Lower leg skin (tissue), 4 donors: ENCODE data around the gene DMAP1. TPM values are rescaled to one million over a fixed set of nuclear protein-coding genes. Genes with fewer than 3 reads are reported as not detected.

Experiments
- DNase-seq, 2 donors: peaks; one replicate each; pipeline ENCODE4 v3.0.0-alpha.2; 2019; ENCODE audit warnings: low spot score in 2 of 2
- H3K4me3 ChIP-seq: fragments of 200-600 bp; sonication (generic); 2 replicates; pipeline ENCODE4 v1.5.1; 2017; ENCODE audit warnings: mild to moderate bottlenecking, low read depth; ENCODE audit not compliant: poor library complexity, severe bottlenecking
- CTCF ChIP-seq, 3 donors: fragments of 450-650 bp; IDR thresholded peaks; one replicate each; pipeline ENCODE4 v1.5.1; 2016; ENCODE audit warnings: antibody characterized with exemption in 3 of 3, mild to moderate bottlenecking in 3 of 3, moderate library complexity in 2 of 3
- POLR2A ChIP-seq, 2 donors: fragments of 450-650 bp; IDR thresholded peaks; one replicate each; pipeline ENCODE4 v1.6.1; 2016 to 2017; ENCODE audit warnings: antibody characterized with exemption in 2 of 2, mild to moderate bottlenecking in 1 of 2, moderate library complexity in 1 of 2
- WGBS, 2 donors: methylation state at CpG; one replicate each; pipeline ENCODE4 v1.1.5; 2018; 5-methylcytosine and 5-hydroxymethylcytosine counted together
- intact Hi-C: fragments of 100-400 bp; cut with DNase I; formaldehyde crosslinking; loops from one replicate; pipeline ENCODE4 v1.15.0; 2023; ENCODE audit warnings: low total_unique reads
- total RNA-seq, 4 donors: library from RNA; depleted of rRNA; stranded (reverse); fragments of >200 nt; gene quantifications; one replicate each; pipeline ENCODE4 v1.1.0, GENCODE V29; 2016

Gene DMAP1
- total RNA-seq, 4 donors from 2014 or later: 37.1 to 46.9 (median 39.8) TPM

GRCh38 chr1:44264451-44264771 is 51.1 kb downstream of the DMAP1 start:
- H3K4me3 ChIP-seq: no peak overlapping the region
- TF ChIP-seq CTCF (IDR thresholded peaks at IDR 0.05): no peak
- no peak for TF ChIP-seq POLR2A (IDR thresholded peaks at IDR 0.05)
- intact Hi-C loops: no loop called here
- 95 to 98% methylated on average over 11 of the region's 11 CpGs for WGBS, 2 donors
- no peak for DNase-seq

- no peak overlapping the region for H3K4me3 ChIP-seq
- 84 to 88% methylated on average over 1 of the region's 1 CpG for WGBS, 2 donors
- no peak for DNase-seq
- intact Hi-C loops: no loop called here
- no peak for TF ChIP-seq CTCF (IDR thresholded peaks at IDR 0.05)
- no peak for TF ChIP-seq POLR2A (IDR thresholded peaks at IDR 0.05)
These were observed 52.5 kb downstream of the DMAP1 start for GRCh38 chr1:44265656-44266358.

- intact Hi-C loops: no loop called here
- TF ChIP-seq CTCF (IDR thresholded peaks at IDR 0.05) (no peak), POLR2A (IDR thresholded peaks at IDR 0.05) (no peak)
- WGBS, 2 donors: 96% methylated on average over 6 of the region's 6 CpGs
- DNase-seq: no peak
- H3K4me3 ChIP-seq: no peak overlapping the region
These were observed 53.4 kb downstream of the DMAP1 start for GRCh38 chr1:44266400-44267344.

- DNase-seq: no peak
- 67 to 78% methylated on average over 5 of the region's 5 CpGs for WGBS, 2 donors
- TF ChIP-seq CTCF (IDR thresholded peaks at IDR 0.05) (no peak), POLR2A (IDR thresholded peaks at IDR 0.05) (no peak)
These were observed 54.2 kb downstream of the DMAP1 start for GRCh38 chr1:44267438-44267837.

GRCh38 chr1:44268054-44268453 is 54.8 kb downstream of the DMAP1 start:
- H3K4me3 ChIP-seq: no peak overlapping the region
- 92 to 100% methylated on average over 1 of the region's 1 CpG for WGBS, 2 donors
- TF ChIP-seq CTCF (IDR thresholded peaks at IDR 0.05) (no peak), POLR2A (IDR thresholded peaks at IDR 0.05) (no peak)
- intact Hi-C loops: no loop called here
- DNase-seq: no peak

More at GRCh38 chr1:44267438-44267837, 54.2 kb downstream of the DMAP1 start:
- intact Hi-C loops: no loop called here
- no peak overlapping the region for H3K4me3 ChIP-seq

Other genes starting within 250 kb of the DMAP1 start
- gene DPH2, start 243.5 kb upstream of the DMAP1 start, total RNA-seq: 10 to 100 TPM; 12.8 to 26.6 (median 17.7) TPM
- 100 to 1,000 TPM; 135 to 180 (median 169) TPM for gene ATP6V0B, start 238.5 kb upstream of the DMAP1 start, total RNA-seq
- gene B4GALT2, start 234.3 kb upstream of the DMAP1 start, total RNA-seq: 10 to 100 TPM; 21.6 to 50.5 (median 30.3) TPM
- gene CCDC24, start 221.9 kb upstream of the DMAP1 start, total RNA-seq: 1 to 10 TPM; 1.6 to 6.1 (median 2.7) TPM
- gene SLC6A9, start 182.0 kb upstream of the DMAP1 start, total RNA-seq: 10 to 100 TPM; 55.8 to 85.7 (median 62.0) TPM
- not detected for gene KLF17, start 94.7 kb upstream of the DMAP1 start, total RNA-seq
- gene KLF18, start 71.8 kb upstream of the DMAP1 start, total RNA-seq: not detected
- gene ERI3, start 141.8 kb downstream of the DMAP1 start, total RNA-seq: 10 to 100 TPM; 28.3 to 43.3 (median 40.4) TPM
- gene RNF220, start 191.8 kb downstream of the DMAP1 start, total RNA-seq: 100 to 1,000 TPM; 116 to 140 (median 123) TPM